GM12874 (cell line): ENCODE data around the gene USF3.

Experiments
- CTCF ChIP-seq: IDR thresholded peaks from 2 replicates; pipeline ENCODE4 v1.5.1; 2011; ENCODE audit warnings: low read depth, mild to moderate bottlenecking, control low read depth, low read length, moderate library complexity; ENCODE audit not compliant: insufficient read depth

Gene USF3

GRCh38 chr3:113602836-113603235 is 93.6 kb downstream of the USF3 start:
- TF ChIP-seq CTCF = no peak

GRCh38 chr3:113602256-113602655 is 94.2 kb downstream of the USF3 start:
- TF ChIP-seq CTCF = no peak

- no peak for TF ChIP-seq CTCF
Observed at GRCh38 chr3:113601240-113601639, 95.2 kb downstream of the USF3 start.

GRCh38 chr3:113600418-113601182 is 95.8 kb downstream of the USF3 start:
- TF ChIP-seq CTCF = no peak
